Measurements from ENCODE around the gene LRCH3. TPM values are rescaled to one million over a fixed set of nuclear protein-coding genes. Genes with fewer than 3 reads are reported as not detected.

The LRCH3 gene
- total and polyA plus RNA-seq, 12 donors: 7.1 to 33.2 (median 26.3) TPM

DNA sequence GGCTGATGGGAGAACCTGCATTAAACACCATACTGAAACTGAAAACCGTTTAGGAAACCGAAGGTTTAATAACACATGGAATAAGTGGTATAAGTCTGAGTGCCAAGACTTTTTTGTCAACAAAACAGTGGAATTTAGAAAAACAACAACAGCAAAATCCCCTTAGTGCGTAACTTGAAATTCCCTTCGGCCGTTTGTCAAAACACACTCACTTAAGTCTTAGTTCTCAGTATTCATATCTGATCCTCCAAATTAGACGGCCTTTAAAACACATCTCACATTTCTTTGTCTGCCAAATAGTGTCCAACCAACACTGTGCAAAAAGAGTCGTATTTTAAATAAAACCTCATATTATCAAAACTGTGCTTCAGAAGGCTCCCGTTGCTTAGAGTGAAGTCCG lies 64.5 kb downstream of the LRCH3 start:
- intact Hi-C loops (cut with DNase I): no loop called here
- H3K9me3 ChIP-seq: no peaks in the 10 kb centered on the region
- 94 to 96% methylated on average over 9 of the region's 9 CpGs for whole genome bisulfite sequencing, 2 donors
- DNase-seq: no peak
- no peak for TF ChIP-seq CTCF (IDR thresholded peaks at IDR 0.05)
- H3K4me3 ChIP-seq: no peak overlapping the region
- ATAC-seq: no peak
- no peak overlapping the region for H3K27ac ChIP-seq
- peaks cover 0 to 100% (median 33%) of the 10 kb centered on the region in 9 donors for H3K36me3 ChIP-seq
- H3K4me1 ChIP-seq: no peaks in the 10 kb centered on the region
- H3K27me3 ChIP-seq: no peaks in the 10 kb centered on the region

GRCh38 chr3:197856199-197856816 lies 65.3 kb downstream of the LRCH3 start:
- no peaks in the 10 kb centered on the region for H3K4me1 ChIP-seq
- H3K36me3 ChIP-seq: peaks cover 0 to 99% (median 30%) of the 10 kb centered on the region in 9 donors
- no peak for DNase-seq
- no peak overlapping the region for H3K27ac ChIP-seq
- no peak for TF ChIP-seq CTCF (IDR thresholded peaks at IDR 0.05)
- H3K9me3 ChIP-seq: no peaks in the 10 kb centered on the region
- WGBS, 2 donors: 84 to 85% methylated on average over 8 of the region's 8 CpGs
- intact Hi-C loops (cut with DNase I): no loop called here
- ATAC-seq: no peak
- no peak overlapping the region for H3K4me3 ChIP-seq
- no peaks in the 10 kb centered on the region for H3K27me3 ChIP-seq

- no peak for DNase-seq
- intact Hi-C loops (cut with DNase I): no loop called here
- ATAC-seq: no peak
- Histone ChIP-seq H3K9me3 (no peaks in the 10 kb centered on the region), H3K4me1 (no peaks in the 10 kb centered on the region), H3K27me3 (no peaks in the 10 kb centered on the region), H3K36me3 (peaks cover 0 to 98% (median 23%) of the 10 kb centered on the region in 9 donors), H3K4me3 (no peak overlapping the region), H3K27ac (no peak overlapping the region)
- no peak for TF ChIP-seq CTCF (IDR thresholded peaks at IDR 0.05)
- WGBS, 2 donors: 92 to 93% methylated on average over 3 of the region's 3 CpGs
Measured at GRCh38 chr3:197858133-197858532, 67.1 kb downstream of the LRCH3 start.

GRCh38 chr3:197858598-197858997 lies 67.5 kb downstream of the LRCH3 start:
- intact Hi-C loops (cut with DNase I): no loop called here
- WGBS, 2 donors: 64 to 68% methylated on average over 3 of the region's 3 CpGs

More at GRCh38 chr3:197858598-197858997, 67.5 kb downstream of the LRCH3 start:
- DNase-seq (no peak), ATAC-seq (no peak)
- TF ChIP-seq CTCF (IDR thresholded peaks at IDR 0.05): no peak
- H3K4me3 ChIP-seq: no peak overlapping the region
- H3K27ac ChIP-seq: no peak overlapping the region
- no peaks in the 10 kb centered on the region for H3K4me1 ChIP-seq
- H3K36me3 ChIP-seq: peaks cover 0 to 98% (median 26%) of the 10 kb centered on the region in 9 donors
- no peaks in the 10 kb centered on the region for H3K27me3 ChIP-seq
- H3K9me3 ChIP-seq: no peaks in the 10 kb centered on the region

Measured in heart right ventricle (tissue), 16 donors.